AG04450 (cell line): ENCODE results near the gene HMHB1. TPM values are rescaled to one million over a fixed set of nuclear protein-coding genes. Genes with fewer than 3 reads are reported as not detected.
"Not testable (repeated sequence)": the region's sequence is repeated elsewhere in the genome, so short reads cannot be mapped to it uniquely, and the experiment has no call there.

Experiments used
- CTCF ChIA-PET: fragments of 300-600, 350-600 bp; formaldehyde crosslinking; extraction: SDS; loops from one replicate; lab custom pipeline; 2022; ENCODE audit warnings: antibody characterized with exemption, inconsistent platforms; lab: Charles Lee
- POLR2A ChIA-PET: fragments of 350-600 bp; formaldehyde crosslinking; extraction: SDS; loops from one replicate; lab custom pipeline; 2021; ENCODE audit warnings: antibody characterized with exemption, inconsistent platforms; lab: Yijun Ruan, JAX
- DNase-seq: peaks from one replicate; pipeline ENCODE4 v3.0.0-alpha.2; 2011; ENCODE audit warnings: low read depth, low spot score
- H3K27ac ChIP-seq: one replicate; pipeline ENCODE4 v1.5.1; 2012; ENCODE audit warnings: low read depth, low read length, control low read depth
- H3K27me3 ChIP-seq: one replicate; pipeline ENCODE4 v1.6.0; 2012; ENCODE audit warnings: low read length; ENCODE audit not compliant: control insufficient read depth, insufficient read depth
- H3K4me3 ChIP-seq: 2 replicates; pipeline ENCODE4 v1.5.1; 2011; ENCODE audit warnings: mild to moderate bottlenecking, low read depth, low read length, control low read depth
- H3K9me3 ChIP-seq: 2 replicates; pipeline ENCODE4 v1.5.1; 2012; ENCODE audit warnings: low read length; ENCODE audit not compliant: control insufficient read depth, insufficient read depth
- CTCF ChIP-seq: IDR thresholded peaks from 2 replicates; pipeline ENCODE4 v1.5.1; 2011; ENCODE audit warnings: low read depth, low read length, control low read depth, inconsistent platforms
- polyA plus RNA-seq: library from polyadenylated mRNA; depleted of rRNA; stranded (reverse); fragments of >200 nt; gene quantifications from 2 replicates; pipeline ENCODE4 v1.2.3, GENCODE V29; 2011

HMHB1 gene
- polyA plus RNA-seq, 1 experiment: not detected

GRCh38 chr5:143801252-143801939, 10.6 kb upstream of the HMHB1 start:
- DNase-seq: no peak
- no peak overlapping the region for H3K27ac ChIP-seq
- no peak overlapping the region for H3K4me3 ChIP-seq
- ChIA-PET POLR2A (no interaction called here), CTCF (interaction anchor here (0.6 kb wide), 1 partner anchor 278 kb away, joined by 3 read pairs; no protein-coding TSS in a partner anchor)
- H3K9me3 ChIP-seq: no peaks in the 10 kb centered on the region
- no peaks in the 10 kb centered on the region for H3K27me3 ChIP-seq
- TF ChIP-seq CTCF: no peak

DNA sequence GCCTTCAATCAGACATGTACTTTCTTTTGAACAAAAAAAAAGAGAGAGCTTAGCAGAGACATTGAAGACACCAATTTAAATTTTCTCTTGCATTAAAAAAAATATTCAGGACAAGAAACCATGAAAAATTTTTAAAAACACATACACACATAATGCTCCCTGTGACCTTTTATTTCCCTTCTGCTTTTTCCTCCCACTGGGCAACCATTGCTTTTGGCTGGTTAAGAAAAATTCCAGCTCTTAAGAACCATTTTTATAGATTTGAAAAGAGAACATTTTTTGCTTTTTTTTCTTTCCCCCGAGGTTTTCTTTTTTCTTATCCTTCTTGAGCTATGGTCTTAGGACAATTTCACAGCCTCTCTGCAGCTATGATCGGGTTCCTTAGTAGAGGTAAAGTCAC, 6.1 kb upstream of the HMHB1 start:
- ChIA-PET CTCF (no interaction called here), POLR2A (no interaction called here)
- no peak for DNase-seq
- Histone ChIP-seq H3K4me3 (no peak overlapping the region), H3K27ac (no peak overlapping the region), H3K27me3 (no peaks in the 10 kb centered on the region), H3K9me3 (no peaks in the 10 kb centered on the region)
- TF ChIP-seq CTCF: no peak

DNA sequence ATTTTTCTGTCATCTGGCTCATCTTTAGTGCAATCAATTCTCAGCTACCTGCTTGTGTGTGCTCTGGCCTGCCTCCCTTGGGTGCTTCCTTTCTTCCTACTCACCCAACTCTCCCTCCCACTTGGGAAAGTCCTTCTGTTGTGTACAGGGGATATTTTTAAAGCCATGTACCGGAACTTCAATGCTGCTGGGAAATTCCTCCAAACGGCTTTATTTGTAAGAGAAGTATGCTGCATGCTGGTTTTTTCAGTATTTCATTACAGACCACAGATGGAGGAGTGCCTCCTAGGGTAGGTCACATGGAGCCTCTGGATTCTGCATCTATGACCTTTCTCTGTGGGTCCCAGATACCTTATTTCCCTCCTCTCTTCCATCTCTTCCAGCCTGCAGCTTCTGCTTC, 5.4 kb upstream of the HMHB1 start:
- Histone ChIP-seq H3K9me3 (no peaks in the 10 kb centered on the region), H3K4me3 (no peak overlapping the region), H3K27ac (no peak overlapping the region), H3K27me3 (no peaks in the 10 kb centered on the region)
- CTCF ChIA-PET: interaction anchor here (0.5 kb wide), 1 partner anchor 688 kb away, joined by 4 read pairs; no protein-coding TSS in a partner anchor
- no peak for TF ChIP-seq CTCF
- POLR2A ChIA-PET: no interaction called here
- no peak for DNase-seq

GRCh38 chr5:143807401-143807800, 4.6 kb upstream of the HMHB1 start:
- POLR2A ChIA-PET: no interaction called here
- CTCF ChIA-PET: no interaction called here
- DNase-seq: no peak
- H3K27ac ChIP-seq: no peak overlapping the region
- no peaks in the 10 kb centered on the region for H3K9me3 ChIP-seq
- no peaks in the 10 kb centered on the region for H3K27me3 ChIP-seq
- no peak overlapping the region for H3K4me3 ChIP-seq
- TF ChIP-seq CTCF: no peak

DNA sequence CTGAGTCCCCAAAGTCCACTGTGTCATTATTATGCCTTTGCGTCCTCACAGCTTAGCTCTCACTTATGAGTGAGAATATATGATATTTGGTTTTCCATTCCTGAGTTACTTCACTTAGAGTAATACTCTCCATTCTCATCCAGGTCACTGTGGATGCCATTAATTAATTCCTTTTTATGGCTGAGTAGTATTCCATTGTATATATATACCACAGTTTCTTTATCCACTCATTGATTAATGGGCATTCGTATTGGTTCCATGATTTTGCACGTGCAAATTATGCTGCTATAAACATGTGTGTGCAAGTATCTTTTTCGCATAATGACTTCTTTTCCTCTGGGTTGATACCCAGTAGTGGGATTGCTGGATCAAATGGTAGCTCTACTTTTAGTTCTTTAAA, 4.4 kb downstream of the HMHB1 start:
- CTCF ChIA-PET: interaction anchor here (0.6 to 1.1 kb wide), 3 partner anchors 9 to 1597 kb away, joined by 5 to 8 read pairs (median 5); no protein-coding TSS in a partner anchor
- H3K9me3 ChIP-seq, H3K27ac ChIP-seq, H3K4me3 ChIP-seq, DNase-seq, POLR2A ChIA-PET, H3K27me3 ChIP-seq: not testable (repeated sequence)
